Measurements from ENCODE around the gene ALDH1A3. TPM values are rescaled to one million over a fixed set of nuclear protein-coding genes. Genes with fewer than 3 reads are reported as not detected.
"Not testable (repeated sequence)": the region's sequence is repeated elsewhere in the genome, so short reads cannot be mapped to it uniquely, and the experiment has no call there.

Gene ALDH1A3
- total RNA-seq, 6 experiments from 2014 or later, result 1.00 to 2.5 (median 1.9) TPM

DNA sequence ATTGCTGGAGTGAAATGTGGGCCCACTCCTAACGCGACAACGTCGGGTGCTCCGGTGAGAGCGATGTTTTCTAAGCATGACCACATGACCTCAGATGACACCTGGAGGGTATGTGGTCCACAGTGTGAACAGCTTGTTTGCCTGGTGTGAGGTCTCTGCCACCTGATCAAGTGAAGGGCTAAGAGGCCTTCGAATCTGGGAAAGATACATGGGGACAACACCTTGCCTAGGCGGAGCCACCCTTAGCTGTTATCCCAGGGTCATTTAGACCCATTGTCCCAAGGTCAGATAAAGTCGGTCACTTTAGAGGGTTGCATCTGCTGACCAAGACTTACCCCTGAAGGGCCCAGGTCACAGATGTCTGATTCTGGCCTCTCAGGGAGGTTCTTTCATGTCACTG, 34.9 kb upstream of the ALDH1A3 start:
- Mint-ChIP-seq H3K4me3 (no peak overlapping the region), H3K27ac (no peak overlapping the region), H3K9me3 (no peaks in the 10 kb centered on the region), H3K27me3 (ENCODE audit: insufficient read depth) (no peaks in the 10 kb centered on the region; the same call in 1 of the 2 replicates), H3K4me1 (ENCODE audit: low read depth) (peaks cover 19% of the 10 kb centered on the region), H3K36me3 (ENCODE audit: low read depth) (no peaks in the 10 kb centered on the region)
- no peak for DNase-seq
- no peak for TF ChIP-seq CTCF (IDR thresholded peaks at IDR 0.05)

- TF ChIP-seq CTCF (IDR thresholded peaks at IDR 0.05), result no peak
- no peaks in the 10 kb centered on the region for H3K9me3 Mint-ChIP-seq
- no peaks in the 10 kb centered on the region; the same call in 1 of the 2 replicates for H3K27me3 Mint-ChIP-seq (ENCODE audit: insufficient read depth)
Measured at GRCh38 chr15:100847194-100847593, 32.4 kb upstream of the ALDH1A3 start.

DNA sequence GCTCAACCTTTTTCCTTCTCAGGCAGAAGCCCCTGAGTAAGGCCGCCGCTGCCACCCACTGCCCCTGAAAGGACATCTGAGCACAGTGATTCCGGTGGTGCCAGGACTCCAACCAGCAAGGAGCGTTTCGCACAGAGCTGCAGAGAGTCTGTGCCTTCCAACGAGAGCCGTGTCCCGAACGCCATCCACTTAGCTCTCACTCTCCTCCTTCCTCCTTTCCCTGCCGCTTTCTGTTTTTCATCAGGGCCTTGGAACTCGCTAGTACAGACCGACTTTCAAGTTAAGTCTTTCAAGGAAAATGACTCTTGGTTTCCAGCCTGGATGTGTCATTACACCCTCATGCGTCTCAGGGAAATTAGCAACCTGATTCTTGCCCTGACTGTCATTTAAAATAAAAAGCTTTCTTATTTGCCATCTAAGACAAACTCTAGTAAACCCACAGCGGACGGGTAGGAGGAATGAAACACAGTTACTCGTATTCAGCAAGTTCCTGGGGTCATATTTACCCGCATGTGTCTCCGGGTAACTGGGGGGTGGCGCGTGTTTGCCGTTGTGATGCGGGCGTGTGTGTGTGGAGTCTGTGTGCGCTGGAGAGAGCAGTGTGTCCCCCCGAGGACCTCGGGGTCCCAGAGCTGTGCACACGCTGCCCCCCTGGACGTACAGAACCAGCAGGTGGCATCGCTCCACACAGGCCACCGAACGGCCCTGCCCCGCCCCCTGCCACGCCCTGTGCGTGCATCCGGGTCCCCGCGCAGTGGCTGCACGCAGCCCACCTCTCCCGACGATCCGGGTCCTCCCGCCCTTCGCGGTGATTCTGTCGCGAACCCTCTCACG, 30.4 kb upstream of the ALDH1A3 start:
- H3K4me3 Mint-ChIP-seq, result peak overlapping the region; percentile 88
- DNase-seq, result peak; percentile 13
- H3K27me3 Mint-ChIP-seq (ENCODE audit: insufficient read depth), result peaks cover 3% of the 10 kb centered on the region; the same call in 1 of the 2 replicates
- peaks cover 7% of the 10 kb centered on the region for H3K4me1 Mint-ChIP-seq (ENCODE audit: low read depth)
- H3K27ac Mint-ChIP-seq, result peak overlapping the region; percentile 13; the same call in 1 of the 2 replicates
- no peaks in the 10 kb centered on the region for H3K36me3 Mint-ChIP-seq (ENCODE audit: low read depth)
- no peaks in the 10 kb centered on the region for H3K9me3 Mint-ChIP-seq
- TF ChIP-seq CTCF (IDR thresholded peaks at IDR 0.05), result peak; percentile 52; the same call in 1 of the 2 replicates

More at GRCh38 chr15:100847194-100847593, 32.4 kb upstream of the ALDH1A3 start:
- Mint-ChIP-seq H3K4me1 (ENCODE audit: low read depth) (peaks cover 19% of the 10 kb centered on the region), H3K4me3 (no peak overlapping the region), H3K27ac (no peak overlapping the region), H3K36me3 (ENCODE audit: low read depth) (no peaks in the 10 kb centered on the region)
- DNase-seq, result no peak

DNA sequence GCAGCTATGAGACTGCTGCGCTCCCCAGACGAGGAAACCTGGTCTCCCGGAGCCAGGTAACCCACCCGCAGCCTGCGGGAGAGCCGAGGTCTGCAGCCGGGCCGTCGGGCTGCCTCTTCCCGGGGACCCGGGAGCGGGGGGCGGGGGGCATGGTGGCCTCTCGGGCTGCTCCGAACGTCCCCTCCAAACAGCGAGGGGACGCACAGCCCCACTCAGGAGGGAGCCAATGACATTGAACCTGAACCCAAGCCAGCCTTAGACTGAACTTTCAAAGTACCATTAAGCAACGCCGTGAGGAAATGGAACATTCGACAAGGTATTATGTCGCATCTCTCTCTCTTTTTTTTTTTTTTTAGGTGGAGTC, 29.8 kb upstream of the ALDH1A3 start:
- Mint-ChIP-seq H3K4me3 (peak overlapping the region; percentile 88), H3K36me3 (ENCODE audit: low read depth) (no peaks in the 10 kb centered on the region), H3K9me3 (no peaks in the 10 kb centered on the region), H3K27ac (no peak overlapping the region), H3K4me1 (ENCODE audit: low read depth) (peaks cover 7% of the 10 kb centered on the region), H3K27me3 (ENCODE audit: insufficient read depth) (peaks cover 3% of the 10 kb centered on the region; the same call in 1 of the 2 replicates)
- no peak; the same call in 1 of the 2 replicates for TF ChIP-seq CTCF (IDR thresholded peaks at IDR 0.05)
- no peak for DNase-seq

DNA sequence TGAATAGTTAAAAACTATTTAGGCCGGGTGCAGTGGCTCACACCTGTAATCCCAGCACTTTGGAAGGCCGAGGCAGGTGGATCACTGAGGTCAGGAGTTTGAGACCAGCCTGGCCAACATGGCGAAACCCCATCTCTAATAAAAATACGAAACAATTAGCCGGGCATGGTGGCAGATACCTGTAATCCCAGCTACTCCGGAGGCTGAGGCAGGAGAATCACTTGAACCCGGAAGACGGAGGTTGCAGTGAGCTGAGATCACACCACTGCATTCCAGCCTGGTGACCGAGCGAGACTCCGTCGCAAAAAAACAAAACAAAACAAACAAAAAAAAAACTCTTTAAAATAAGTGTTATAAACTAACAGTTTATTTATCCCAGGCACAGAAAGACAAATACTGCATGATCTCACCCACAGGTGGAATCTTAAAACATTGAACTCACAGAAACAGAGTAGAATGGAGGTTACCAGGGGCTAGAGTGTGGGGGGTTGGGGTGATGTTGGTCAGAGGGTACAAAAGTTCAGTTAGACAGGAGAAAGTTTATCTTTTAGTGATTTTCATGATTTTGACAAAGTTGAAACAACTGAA, 28.1 kb upstream of the ALDH1A3 start:
- not testable (repeated sequence) for H3K4me3 Mint-ChIP-seq; DNase-seq; H3K36me3 Mint-ChIP-seq (ENCODE audit: low read depth); H3K4me1 Mint-ChIP-seq (ENCODE audit: low read depth); H3K27me3 Mint-ChIP-seq (ENCODE audit: insufficient read depth); H3K27ac Mint-ChIP-seq; H3K9me3 Mint-ChIP-seq

- no peak for DNase-seq
- TF ChIP-seq CTCF (IDR thresholded peaks at IDR 0.05), result no peak
- peaks cover 3% of the 10 kb centered on the region for H3K27me3 Mint-ChIP-seq (ENCODE audit: insufficient read depth)
- no peak overlapping the region for H3K27ac Mint-ChIP-seq
- no peaks in the 10 kb centered on the region for H3K9me3 Mint-ChIP-seq
- peaks cover 7% of the 10 kb centered on the region for H3K4me1 Mint-ChIP-seq (ENCODE audit: low read depth)
- no peaks in the 10 kb centered on the region for H3K36me3 Mint-ChIP-seq (ENCODE audit: low read depth)
- H3K4me3 Mint-ChIP-seq, result no peak overlapping the region
Measured at GRCh38 chr15:100852630-100853029, 27.0 kb upstream of the ALDH1A3 start.

All from HFFc6 (cell line).